ENCODE data around the gene DENND1B. TPM values are rescaled to one million over a fixed set of nuclear protein-coding genes. Genes with fewer than 3 reads are reported as not detected.

The DENND1B gene
- total RNA-seq, 1 experiment from 2014 or later: 6.3 TPM

DNA sequence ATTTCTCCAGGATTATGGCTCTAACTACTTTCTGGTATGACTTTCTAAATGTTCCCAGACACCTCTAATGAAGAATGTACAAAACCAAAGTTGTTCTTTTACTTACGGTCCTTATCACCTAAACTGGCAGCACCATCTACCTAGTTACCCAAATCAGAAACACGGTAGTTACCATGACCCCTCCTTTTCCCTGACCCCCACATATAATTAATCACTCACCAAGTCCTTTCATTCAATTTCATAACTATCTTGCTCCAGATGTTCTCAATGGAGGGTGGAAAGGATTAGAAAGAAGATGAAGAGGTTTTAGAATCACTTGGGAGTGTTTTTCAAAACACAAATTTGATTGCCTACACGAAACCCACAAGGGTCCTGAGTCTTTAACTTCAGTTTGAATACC lies 98.0 kb downstream of the DENND1B start:
- H3K4me3 Mint-ChIP-seq: no peak overlapping the region
- no peak overlapping the region for H2AFZ ChIP-seq (ENCODE audit: low read length)
- no peak overlapping the region for H2BK5ac ChIP-seq (ENCODE audit: insufficient read length, low read length)
- no peaks in the 10 kb centered on the region for H3K27me3 ChIP-seq (ENCODE audit: insufficient read depth, low read length)
- H3K79me2 ChIP-seq (ENCODE audit: insufficient read depth, low read length): no peaks in the 10 kb centered on the region
- no peak overlapping the region for H3K14ac ChIP-seq (ENCODE audit: insufficient read depth, low read length)
- H3K9ac ChIP-seq (ENCODE audit: extremely low read depth, insufficient read length, low read length): no peak overlapping the region
- H2BK20ac ChIP-seq (ENCODE audit: low read depth, low read length, poor library complexity, severe bottlenecking): no peak overlapping the region
- no peaks in the 10 kb centered on the region for H3K9me3 Mint-ChIP-seq
- H3K79me1 ChIP-seq (ENCODE audit: insufficient read depth, low read depth, low read length, poor library complexity, severe bottlenecking): no peaks in the 10 kb centered on the region
- TF ChIP-seq, protein P1, sequence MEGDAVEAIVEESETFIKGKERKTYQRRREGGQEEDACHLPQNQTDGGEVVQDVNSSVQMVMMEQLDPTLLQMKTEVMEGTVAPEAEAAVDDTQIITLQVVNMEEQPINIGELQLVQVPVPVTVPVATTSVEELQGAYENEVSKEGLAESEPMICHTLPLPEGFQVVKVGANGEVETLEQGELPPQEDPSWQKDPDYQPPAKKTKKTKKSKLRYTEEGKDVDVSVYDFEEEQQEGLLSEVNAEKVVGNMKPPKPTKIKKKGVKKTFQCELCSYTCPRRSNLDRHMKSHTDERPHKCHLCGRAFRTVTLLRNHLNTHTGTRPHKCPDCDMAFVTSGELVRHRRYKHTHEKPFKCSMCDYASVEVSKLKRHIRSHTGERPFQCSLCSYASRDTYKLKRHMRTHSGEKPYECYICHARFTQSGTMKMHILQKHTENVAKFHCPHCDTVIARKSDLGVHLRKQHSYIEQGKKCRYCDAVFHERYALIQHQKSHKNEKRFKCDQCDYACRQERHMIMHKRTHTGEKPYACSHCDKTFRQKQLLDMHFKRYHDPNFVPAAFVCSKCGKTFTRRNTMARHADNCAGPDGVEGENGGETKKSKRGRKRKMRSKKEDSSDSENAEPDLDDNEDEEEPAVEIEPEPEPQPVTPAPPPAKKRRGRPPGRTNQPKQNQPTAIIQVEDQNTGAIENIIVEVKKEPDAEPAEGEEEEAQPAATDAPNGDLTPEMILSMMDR (conservative IDR thresholded peaks at IDR 0.05): no peak
- no peak overlapping the region for H3T11ph ChIP-seq (ENCODE audit: low read length)
- no peaks in the 10 kb centered on the region for H3K9me3 ChIP-seq (ENCODE audit: control insufficient read depth, low read depth, low read length)
- no CpG with 5 or more reads among the region's 3 CpGs for WGBS (ENCODE audit: extremely low coverage, insufficient read length, low lambda C conversion rate)
- H3K23me2 ChIP-seq (ENCODE audit: insufficient read length, low read depth, low read length, poor library complexity, severe bottlenecking): no peaks in the 10 kb centered on the region
- H2BK12ac ChIP-seq (ENCODE audit: insufficient read length, low read depth, low read length): no peak overlapping the region
- H3K18ac ChIP-seq (ENCODE audit: insufficient read length, low read depth, low read length): no peak overlapping the region
- H3K36me3 Mint-ChIP-seq (ENCODE audit: insufficient read depth in 1 of 3, low read depth in 3 of 3): no peaks in the 10 kb centered on the region
- no peak overlapping the region for H3K56ac ChIP-seq (ENCODE audit: insufficient read length, low read depth, low read length)
- H3K4me1 ChIP-seq (ENCODE audit: insufficient read depth, low read length): no peaks in the 10 kb centered on the region
- peaks cover 11% of the 10 kb centered on the region in 2 experiments for H3K4me1 Mint-ChIP-seq
- H4K91ac ChIP-seq (ENCODE audit: insufficient read length, low read depth, low read length): no peak overlapping the region
- no peaks in the 10 kb centered on the region for H4K20me1 ChIP-seq (ENCODE audit: control insufficient read depth, insufficient read depth, insufficient read length)
- H4K8ac ChIP-seq (replicated peaks; ENCODE audit: insufficient read length, low read depth, low read length): no peak overlapping the region
- H2AK5ac ChIP-seq (ENCODE audit: insufficient read length, low read length): no peak overlapping the region
- no peak overlapping the region for H2BK15ac ChIP-seq (ENCODE audit: low read depth, low read length)
- no peak overlapping the region for H4K5ac ChIP-seq (ENCODE audit: insufficient read length, low read depth, low read length)
- DNase-seq: no peak
- no peak overlapping the region for H3K4me2 ChIP-seq (ENCODE audit: insufficient read depth, insufficient read length, low read length)
- H3K4ac ChIP-seq (ENCODE audit: low read depth, low read length): no peak overlapping the region
- no peak overlapping the region for H3K27ac Mint-ChIP-seq
- no peaks in the 10 kb centered on the region for H3K27me3 Mint-ChIP-seq (ENCODE audit: low read depth)
- no peak overlapping the region for H3K27ac ChIP-seq (ENCODE audit: insufficient read length, low read depth, low read length)
- H3K23ac ChIP-seq (ENCODE audit: insufficient read length, low read depth, low read length): no peak overlapping the region
- H2BK120ac ChIP-seq (ENCODE audit: low read depth, low read length, poor library complexity, severe bottlenecking): no peak overlapping the region
